Gastrocnemius medialis (tissue), 4 donors: Measurements from ENCODE around the gene ADGRV1. TPM values are rescaled to one million over a fixed set of nuclear protein-coding genes. Genes with fewer than 3 reads are reported as not detected.
"Not testable (repeated sequence)": the region's sequence is repeated elsewhere in the genome, so short reads cannot be mapped to it uniquely, and the experiment has no call there.

Source experiments
- ATAC-seq, 2 donors: fragments of 150-250 bp; one replicate each; pipeline ENCODE4 v1.9.1; 2016
- DNase-seq, 2 donors: peaks; one replicate each; pipeline ENCODE4 v3.0.0-alpha.2; 2019
- H3K27ac ChIP-seq, 4 donors: fragments of 200-600 bp; sonication (generic); 1 replicate in 1 of 4; 2 replicates in 3 of 4; pipeline ENCODE4 v1.5.1; 2016 to 2018; ENCODE audit warnings: mild to moderate bottlenecking in 2 of 4, moderate library complexity in 1 of 4
- H3K27me3 ChIP-seq, 3 donors: fragments of 200-600 bp; sonication (generic) in 2 of 3; 1 replicate in 1 of 3; 2 replicates in 2 of 3; pipeline versions ENCODE4 v1.5.1 to v1.6.0; 2016 to 2019; ENCODE audit warnings: mild to moderate bottlenecking in 1 of 3, moderate library complexity in 1 of 3
- H3K36me3 ChIP-seq, 2 donors: fragments of 200-600 bp; sonication (generic) in 1 of 2; one replicate each; pipeline ENCODE4 v1.5.1; 2017 to 2018
- H3K4me1 ChIP-seq, 2 donors: fragments of 200-600 bp; sonication (generic) in 1 of 2; one replicate each; pipeline ENCODE4 v1.5.1; 2016 to 2017; ENCODE audit warnings: mild to moderate bottlenecking in 2 of 2
- H3K4me3 ChIP-seq, 4 donors: fragments of 200-600 bp; sonication (generic) in 3 of 4; 1 replicate in 1 of 4; 2 replicates in 3 of 4; pipeline ENCODE4 v1.5.1; 2016 to 2019; ENCODE audit warnings: mild to moderate bottlenecking in 2 of 4
- H3K9me3 ChIP-seq, 3 donors: fragments of 200-600 bp; sonication (generic) in 2 of 3; 1 replicate in 1 of 3; 2 replicates in 2 of 3; pipeline ENCODE4 v1.5.1; 2016 to 2019
- POLR2A ChIP-seq, 2 donors: fragments of 450-650 bp; IDR thresholded peaks; one replicate each; pipeline ENCODE4 v1.6.1; 2017; ENCODE audit warnings: antibody characterized with exemption in 2 of 2, mild to moderate bottlenecking in 2 of 2, moderate library complexity in 2 of 2
- in situ Hi-C, 4 donors: fragments of 200-750 bp; cut with MboI; loops; one replicate each; pipeline versions ENCODE4 v1.15.0 to v1.8.0; 2017; ENCODE audit warnings: low sequenced_read_pairs in 4 of 4
- intact Hi-C: fragments of 100-400 bp; cut with DNase I; formaldehyde crosslinking; loops from one replicate; pipeline ENCODE4 v1.15.1; 2023; ENCODE audit warnings: low total_unique reads
- total RNA-seq, 4 donors: library from RNA; depleted of rRNA; stranded (reverse); fragments of >200 nt; gene quantifications; one replicate each; pipeline versions ENCODE4 v1.1.0 to v1.2.3, GENCODE V29; 2016
- TF ChIP-seq, protein P1 (sequence below), 5 experiments: fragments of 450-650 bp in 3 of 5; fragments of 200-600 bp in 2 of 5; sonication (generic) in 2 of 5; IDR thresholded peaks in 4 of 5; conservative IDR thresholded peaks in 1 of 5; 1 replicate in 4 of 5; 2 replicates in 1 of 5; pipeline ENCODE4 v1.5.1; 2016 to 2019; ENCODE audit warnings: antibody characterized with exemption in 5 of 5, mild to moderate bottlenecking in 3 of 5, moderate library complexity in 3 of 5

The ADGRV1 gene
- total RNA-seq, 4 donors from 2014 or later = 0.22 to 0.41 TPM; not detected in 2

DNA sequence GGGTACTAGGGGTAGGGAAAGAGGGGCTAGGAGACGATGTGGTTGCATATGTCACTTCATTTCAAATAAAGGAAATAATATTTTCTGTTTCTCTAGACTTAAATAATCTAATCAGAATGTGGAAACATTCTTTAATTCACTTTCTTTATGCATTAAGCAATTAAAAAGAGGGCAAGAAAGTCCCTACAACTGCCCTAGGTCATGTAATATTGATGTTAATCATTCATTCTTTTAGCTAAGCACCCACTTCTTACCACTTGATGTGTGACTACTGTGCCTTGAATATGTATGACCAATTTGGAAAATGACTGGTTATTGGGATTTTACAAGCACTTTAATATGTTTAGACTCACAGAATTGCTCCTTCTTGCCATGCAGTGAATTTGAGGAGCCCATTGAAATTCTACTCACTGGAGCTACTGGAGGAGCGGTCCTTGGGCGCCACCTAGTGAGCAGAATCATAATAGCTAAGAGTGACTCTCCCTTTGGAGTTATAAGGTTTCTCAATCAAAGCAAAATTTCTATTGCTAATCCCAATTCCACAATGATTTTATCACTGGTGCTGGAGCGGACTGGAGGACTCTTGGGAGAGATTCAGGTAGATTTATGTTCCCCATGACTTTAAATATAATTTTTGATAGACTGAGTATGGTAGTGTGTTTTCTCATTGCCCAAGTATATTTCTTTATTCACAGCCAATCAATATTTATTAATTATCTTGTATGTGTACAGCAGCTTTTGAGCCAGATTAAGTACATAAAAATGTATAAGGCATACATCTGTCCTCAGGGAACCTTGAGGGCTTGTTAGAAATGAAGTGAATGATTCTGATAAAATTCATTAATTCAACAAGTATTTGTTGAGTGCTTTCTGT is 225.1 kb downstream of the ADGRV1 start:
- H3K27me3 ChIP-seq = no peaks in the 10 kb centered on the region
- in situ Hi-C loops (loop anchor here (10.0 to 25.0 kb wide), 3 partner anchors 339 to 349 kb away; no protein-coding TSS in a partner anchor), intact Hi-C loops (loop anchor here (2.0 to 5.0 kb wide), 2 partner anchors 75 to 346 kb away; no protein-coding TSS in a partner anchor)
- peak; percentile 24 to 39 for DNase-seq
- H3K9me3 ChIP-seq = no peaks in the 10 kb centered on the region
- no peak overlapping the region for H3K4me3 ChIP-seq
- peak; percentile 47 to 69 for ATAC-seq
- no peak overlapping the region for H3K27ac ChIP-seq
- H3K36me3 ChIP-seq = no peaks in the 10 kb centered on the region
- no peak for TF ChIP-seq POLR2A (IDR thresholded peaks at IDR 0.05)
- TF ChIP-seq, protein P1, sequence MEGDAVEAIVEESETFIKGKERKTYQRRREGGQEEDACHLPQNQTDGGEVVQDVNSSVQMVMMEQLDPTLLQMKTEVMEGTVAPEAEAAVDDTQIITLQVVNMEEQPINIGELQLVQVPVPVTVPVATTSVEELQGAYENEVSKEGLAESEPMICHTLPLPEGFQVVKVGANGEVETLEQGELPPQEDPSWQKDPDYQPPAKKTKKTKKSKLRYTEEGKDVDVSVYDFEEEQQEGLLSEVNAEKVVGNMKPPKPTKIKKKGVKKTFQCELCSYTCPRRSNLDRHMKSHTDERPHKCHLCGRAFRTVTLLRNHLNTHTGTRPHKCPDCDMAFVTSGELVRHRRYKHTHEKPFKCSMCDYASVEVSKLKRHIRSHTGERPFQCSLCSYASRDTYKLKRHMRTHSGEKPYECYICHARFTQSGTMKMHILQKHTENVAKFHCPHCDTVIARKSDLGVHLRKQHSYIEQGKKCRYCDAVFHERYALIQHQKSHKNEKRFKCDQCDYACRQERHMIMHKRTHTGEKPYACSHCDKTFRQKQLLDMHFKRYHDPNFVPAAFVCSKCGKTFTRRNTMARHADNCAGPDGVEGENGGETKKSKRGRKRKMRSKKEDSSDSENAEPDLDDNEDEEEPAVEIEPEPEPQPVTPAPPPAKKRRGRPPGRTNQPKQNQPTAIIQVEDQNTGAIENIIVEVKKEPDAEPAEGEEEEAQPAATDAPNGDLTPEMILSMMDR (IDR thresholded peaks at IDR 0.05 in 4 of 5, conservative IDR thresholded peaks at IDR 0.05 in 1 of 5) = peak; percentile 41 to 86 (median 57)
- H3K4me1 ChIP-seq = no peaks in the 10 kb centered on the region

DNA sequence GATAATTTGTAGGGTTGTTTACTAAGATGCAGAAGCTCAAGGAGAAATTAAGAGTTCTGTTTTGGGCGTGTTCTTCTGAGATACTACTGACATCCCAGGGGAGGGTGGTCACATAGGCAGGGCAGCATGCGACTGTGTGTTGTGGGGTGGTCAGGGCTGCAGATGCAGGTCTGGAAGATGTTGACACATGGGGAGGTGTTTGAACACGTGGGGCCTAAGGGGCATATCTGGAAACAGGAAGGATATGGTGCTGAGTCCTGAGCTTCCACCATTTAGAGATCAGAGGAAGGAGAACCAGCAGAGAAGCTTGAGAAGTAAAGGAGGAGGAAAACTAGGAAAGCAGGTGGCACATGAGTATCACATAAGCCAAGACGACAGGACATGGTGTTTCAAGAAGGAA is 228.2 kb downstream of the ADGRV1 start:
- Histone ChIP-seq H3K36me3 (no peaks in the 10 kb centered on the region), H3K27me3 (no peaks in the 10 kb centered on the region), H3K9me3 (no peaks in the 10 kb centered on the region), H3K27ac (no peak overlapping the region), H3K4me1 (no peaks in the 10 kb centered on the region), H3K4me3 (no peak overlapping the region)
- intact Hi-C loops (no loop called here), in situ Hi-C loops (loop anchor here (10.0 to 25.0 kb wide), 3 partner anchors 342 to 352 kb away; no protein-coding TSS in a partner anchor)
- ATAC-seq (no peak), DNase-seq (no peak)
- TF ChIP-seq, protein P1 (IDR thresholded peaks at IDR 0.05 in 4 of 5, conservative IDR thresholded peaks at IDR 0.05 in 1 of 5) = no peak
- no peak for TF ChIP-seq POLR2A (IDR thresholded peaks at IDR 0.05)

DNA sequence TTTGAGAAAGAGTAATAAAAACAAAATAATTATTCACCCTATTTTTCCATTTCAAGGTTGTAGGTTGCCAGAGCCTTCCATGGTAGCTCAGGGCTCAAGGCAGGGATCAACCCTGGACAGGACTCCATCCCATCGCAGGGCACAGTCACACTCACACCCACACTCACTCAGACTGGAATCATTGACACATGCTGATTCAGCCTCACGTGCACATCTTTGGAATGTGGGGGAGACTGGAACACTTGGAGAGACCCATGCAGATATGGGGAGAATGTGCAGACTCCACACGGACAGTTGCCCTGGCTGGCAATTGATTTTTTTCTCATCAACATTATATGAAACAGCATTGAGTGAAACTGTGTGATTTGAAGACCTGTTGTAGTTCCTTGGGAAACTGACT is 234.1 kb downstream of the ADGRV1 start:
- DNase-seq (no peak), ATAC-seq (no peak)
- TF ChIP-seq, protein P1 (IDR thresholded peaks at IDR 0.05 in 4 of 5, conservative IDR thresholded peaks at IDR 0.05 in 1 of 5) = no peak
- TF ChIP-seq POLR2A (IDR thresholded peaks at IDR 0.05) = no peak
- intact Hi-C loops (no loop called here), in situ Hi-C loops (loop anchor here in 2 of 4 donors (25.0 kb wide), 1 partner anchor 355 kb away; no protein-coding TSS in a partner anchor)
- Histone ChIP-seq H3K27me3 (no peaks in the 10 kb centered on the region), H3K4me3 (no peak overlapping the region), H3K9me3 (no peaks in the 10 kb centered on the region), H3K4me1 (no peaks in the 10 kb centered on the region), H3K36me3 (no peaks in the 10 kb centered on the region), H3K27ac (no peak overlapping the region)

DNA sequence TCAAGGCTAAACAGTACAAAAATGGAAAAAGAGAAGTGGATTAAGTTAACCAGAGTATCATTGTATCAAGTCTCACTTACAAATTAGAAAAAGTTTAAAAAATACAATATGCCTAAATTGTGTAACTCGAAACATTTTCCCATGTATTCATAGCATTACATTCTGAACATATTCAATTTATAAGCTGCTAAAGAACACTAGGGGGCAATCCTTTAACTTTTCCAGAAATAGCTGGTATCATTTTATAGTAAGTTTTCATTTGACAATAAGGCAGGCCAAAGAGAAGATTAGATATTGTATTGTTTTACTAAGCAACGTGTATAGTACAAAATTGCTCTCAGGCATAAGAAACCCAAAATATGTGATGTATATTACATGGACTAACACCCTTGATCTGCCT is 234.6 kb downstream of the ADGRV1 start:
- TF ChIP-seq, protein P1 (IDR thresholded peaks at IDR 0.05 in 4 of 5, conservative IDR thresholded peaks at IDR 0.05 in 1 of 5) = no peak
- no peak for TF ChIP-seq POLR2A (IDR thresholded peaks at IDR 0.05)
- in situ Hi-C loops = loop anchor here in 2 of 4 donors (25.0 kb wide), 1 partner anchor 356 kb away; no protein-coding TSS in a partner anchor
- ATAC-seq (no peak), DNase-seq (no peak)
- Histone ChIP-seq H3K36me3 (no peaks in the 10 kb centered on the region), H3K27ac (no peak overlapping the region), H3K4me3 (no peak overlapping the region), H3K4me1 (no peaks in the 10 kb centered on the region), H3K27me3 (no peaks in the 10 kb centered on the region), H3K9me3 (no peaks in the 10 kb centered on the region)
- intact Hi-C loops = no loop called here

DNA sequence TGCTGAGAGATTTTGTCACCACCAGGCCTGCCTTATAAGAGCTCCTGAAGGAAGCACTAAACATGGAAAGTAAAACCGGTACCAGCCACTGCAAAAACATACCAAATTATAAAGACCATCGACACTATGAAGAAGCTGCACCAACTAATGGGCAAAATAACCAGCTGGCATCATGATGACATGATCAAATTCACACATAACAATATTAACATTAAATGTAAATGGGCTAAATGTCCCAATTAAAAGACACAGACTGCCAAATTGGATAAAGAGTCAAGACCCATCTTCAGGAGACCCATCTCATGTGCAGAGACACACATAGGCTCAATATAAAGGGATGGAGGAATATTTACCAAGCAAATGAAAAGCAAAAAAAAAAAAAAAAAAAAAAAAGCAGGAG is 238.3 kb downstream of the ADGRV1 start:
- ATAC-seq = not testable (repeated sequence)
- in situ Hi-C loops = loop anchor here in 2 of 4 donors (25.0 kb wide), 1 partner anchor 360 kb away; no protein-coding TSS in a partner anchor

DNA sequence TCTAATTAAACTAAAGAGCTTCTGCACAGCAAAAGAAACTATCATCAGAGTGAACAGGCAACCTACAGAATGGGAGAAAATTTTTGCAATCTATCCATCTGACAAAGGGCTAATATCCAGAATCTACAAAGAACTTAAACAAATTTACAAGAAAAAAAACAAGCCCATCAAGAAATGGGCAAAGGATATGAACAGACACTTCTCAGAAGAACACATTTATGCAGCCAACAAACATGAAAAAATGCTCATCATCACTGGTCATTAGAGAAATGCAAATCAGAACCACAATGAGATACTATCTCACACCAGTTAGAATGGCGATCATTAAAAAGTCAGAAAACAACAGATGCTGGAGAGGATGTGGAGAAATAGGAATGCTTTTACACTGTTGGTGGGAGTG is 241.5 kb downstream of the ADGRV1 start:
- H3K9me3 ChIP-seq, ATAC-seq, H3K27me3 ChIP-seq, DNase-seq, H3K4me1 ChIP-seq, H3K4me3 ChIP-seq, H3K27ac ChIP-seq, intact Hi-C loops, in situ Hi-C loops, H3K36me3 ChIP-seq: not testable (repeated sequence)

More for the DNA sequence above, 238.3 kb downstream of the ADGRV1 start:
- DNase-seq, H3K9me3 ChIP-seq, H3K4me1 ChIP-seq, H3K36me3 ChIP-seq, intact Hi-C loops, H3K4me3 ChIP-seq, H3K27ac ChIP-seq, H3K27me3 ChIP-seq: not testable (repeated sequence)

DNA sequence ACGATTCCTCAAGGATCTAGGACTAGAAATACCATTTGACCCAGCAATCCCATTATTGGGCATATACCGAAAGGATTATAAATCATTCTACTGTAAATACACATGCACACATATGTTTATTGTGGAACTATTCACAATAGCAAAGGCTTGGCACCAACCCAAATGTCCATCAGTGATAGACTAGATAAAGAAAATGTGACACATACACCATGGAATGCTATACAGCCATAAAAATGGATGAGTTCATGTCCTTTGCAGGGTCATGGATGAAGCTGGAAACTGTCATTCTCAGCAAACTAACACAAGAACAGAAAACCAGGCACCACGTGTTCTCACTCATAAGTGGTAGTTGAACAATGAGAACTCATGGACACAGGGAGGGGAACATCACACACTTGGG is 241.9 kb downstream of the ADGRV1 start:
- H3K4me3 ChIP-seq, in situ Hi-C loops, H3K4me1 ChIP-seq, ATAC-seq, DNase-seq, H3K36me3 ChIP-seq, H3K27ac ChIP-seq, H3K27me3 ChIP-seq, H3K9me3 ChIP-seq, intact Hi-C loops: not testable (repeated sequence)
